SH-SY5Y (cell line): Measurements from ENCODE around the gene MAP3K20.

ENCODE experiments used
- GATA2 ChIP-seq: IDR thresholded peaks from 2 replicates; pipeline ENCODE4 v1.6.1; 2011; ENCODE audit warnings: mild to moderate bottlenecking, low read depth, low read length
- GATA3 ChIP-seq: IDR thresholded peaks from 2 replicates; pipeline ENCODE4 v1.6.1; 2011; ENCODE audit warnings: low read depth, mild to moderate bottlenecking, low read length, moderate library complexity

DNA sequence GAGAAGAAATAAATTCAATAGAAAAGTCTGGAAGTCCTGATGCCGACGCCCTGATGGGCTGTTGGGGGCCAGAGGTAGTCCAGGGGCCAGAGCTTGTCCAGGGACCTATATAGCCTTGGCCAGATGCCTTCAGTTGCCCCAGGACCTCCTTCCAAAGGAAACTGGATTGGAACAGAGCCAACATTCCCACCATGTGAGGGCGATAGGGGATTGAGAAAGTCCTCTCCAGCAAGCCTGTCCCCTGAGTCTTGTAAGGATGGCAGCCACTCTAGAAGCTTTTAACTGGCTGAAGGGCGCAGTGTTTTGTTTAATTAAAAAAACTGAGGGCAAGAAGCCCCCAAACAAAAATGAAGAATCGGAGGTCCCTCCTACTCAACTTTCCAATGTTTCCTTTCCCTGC is 224.1 kb downstream of the MAP3K20 start:
- TF ChIP-seq GATA2 = no peak
- TF ChIP-seq GATA3 = no peak
